DMS153 (cell line): ENCODE measurements around the gene GSTT4.
"Not testable (repeated sequence)": the region's sequence is repeated elsewhere in the genome, so short reads cannot be mapped to it uniquely, and the experiment has no call there.

Experiments
- DNase-seq: peaks from one replicate; lab custom pipeline; 2025; lab: John Stamatoyannopoulos, UW

Gene GSTT4

GRCh38 chr22:24024354-24024753 is 19.1 kb upstream of the GSTT4 start:
- no peak for DNase-seq

GRCh38 chr22:24023204-24023789 is 18.0 kb upstream of the GSTT4 start:
- DNase-seq: no peak

GRCh38 chr22:24021304-24021703 is 16.1 kb upstream of the GSTT4 start:
- DNase-seq: no peak

GRCh38 chr22:24016156-24016555 is 10.9 kb upstream of the GSTT4 start:
- no peak for DNase-seq

- DNase-seq: no peak
Observed at GRCh38 chr22:24011735-24012068, 6.4 kb upstream of the GSTT4 start.

GRCh38 chr22:24010018-24010391 is 4.8 kb upstream of the GSTT4 start:
- no peak for DNase-seq

- no peak for DNase-seq
Observed at GRCh38 chr22:24009227-24010017, 4.2 kb upstream of the GSTT4 start.

- DNase-seq: no peak
Observed at GRCh38 chr22:24008381-24009226, 3.4 kb upstream of the GSTT4 start.

- no peak for DNase-seq
Observed at GRCh38 chr22:24008022-24008283, 2.7 kb upstream of the GSTT4 start.

GRCh38 chr22:24007253-24008021 is 2.2 kb upstream of the GSTT4 start:
- DNase-seq: no peak

GRCh38 chr22:24006914-24007214 is 1.6 kb upstream of the GSTT4 start:
- DNase-seq: no peak

- no peak for DNase-seq
Observed at GRCh38 chr22:24006207-24006913, 1.1 kb upstream of the GSTT4 start.

GRCh38 chr22:24003887-24004286 is 1.4 kb downstream of the GSTT4 start:
- DNase-seq: no peak

- DNase-seq: no peak
Observed at GRCh38 chr22:24002851-24003250, 2.4 kb downstream of the GSTT4 start.

GRCh38 chr22:24002272-24002671 is 3.0 kb downstream of the GSTT4 start:
- no peak for DNase-seq

- no peak for DNase-seq
Observed at GRCh38 chr22:24001314-24001713, 3.9 kb downstream of the GSTT4 start.

GRCh38 chr22:23999779-24000178 is 5.5 kb downstream of the GSTT4 start:
- not testable (repeated sequence) for DNase-seq

GRCh38 chr22:23997092-23997491 is 8.2 kb downstream of the GSTT4 start:
- no peak for DNase-seq

GRCh38 chr22:23993581-23994177 is 11.6 kb downstream of the GSTT4 start:
- not testable (repeated sequence) for DNase-seq

GRCh38 chr22:23993080-23993479 is 12.2 kb downstream of the GSTT4 start:
- not testable (repeated sequence) for DNase-seq

GRCh38 chr22:23989583-23990244 is 15.5 kb downstream of the GSTT4 start:
- not testable (repeated sequence) for DNase-seq
